KMS-11 (cell line): ENCODE measurements around the gene NFYB.
"Not testable (repeated sequence)": the region's sequence is repeated elsewhere in the genome, so short reads cannot be mapped to it uniquely, and the experiment has no call there.

ENCODE experiments used
- H2AFZ ChIP-seq: fragments of 200-600 bp; sonication (generic); 2 replicates; pipeline ENCODE4 v1.6.1; 2016; ENCODE audit warnings: antibody characterized with exemption, mixed run types, low read depth
- H3K27ac ChIP-seq: fragments of 200-600 bp; sonication (generic); 2 replicates; pipeline ENCODE4 v1.6.1; 2016; ENCODE audit warnings: mild to moderate bottlenecking, mixed run types
- H3K27me3 ChIP-seq: fragments of 200-600 bp; sonication (generic); 2 replicates; pipeline ENCODE4 v1.6.1; 2017; ENCODE audit warnings: mild to moderate bottlenecking, low read depth, mixed run types, moderate library complexity; ENCODE audit not compliant: insufficient read depth
- H3K36me3 ChIP-seq: fragments of 200-600 bp; sonication (generic); 2 replicates; pipeline ENCODE4 v1.6.1; 2017; ENCODE audit warnings: mild to moderate bottlenecking, mixed run types; ENCODE audit not compliant: insufficient read depth
- H3K4me1 ChIP-seq: fragments of 200-600 bp; sonication (generic); 2 replicates; pipeline ENCODE4 v1.6.1; 2016; ENCODE audit warnings: mild to moderate bottlenecking, low read depth, mixed run types; ENCODE audit not compliant: poor library complexity, severe bottlenecking
- H3K4me2 ChIP-seq: fragments of 200-600 bp; sonication (generic); 2 replicates; pipeline ENCODE4 v1.7.0; 2016; ENCODE audit warnings: mild to moderate bottlenecking, mixed run types
- H3K4me3 ChIP-seq: fragments of 200-600 bp; sonication (generic); IDR thresholded peaks from 2 replicates; pipeline ENCODE4 v1.6.1; 2017; ENCODE audit warnings: low read depth, low read length, mixed read lengths; ENCODE audit not compliant: insufficient read depth
- H3K79me2 ChIP-seq: fragments of 200-600 bp; sonication (generic); 2 replicates; pipeline ENCODE4 v1.6.1; 2016; ENCODE audit warnings: low read depth, mixed run types; ENCODE audit not compliant: insufficient read depth
- H3K9ac ChIP-seq: fragments of 200-600 bp; sonication (generic); 2 replicates; pipeline ENCODE4 v1.6.1; 2016; ENCODE audit warnings: mild to moderate bottlenecking, mixed run types
- H4K20me1 ChIP-seq: fragments of 200-600 bp; sonication (generic); 2 replicates; pipeline ENCODE4 v1.6.1; 2016; ENCODE audit warnings: mild to moderate bottlenecking, mixed run types; ENCODE audit not compliant: insufficient read depth
- CTCF ChIP-seq: fragments of 200-600 bp; sonication (generic); conservative IDR thresholded peaks from 2 replicates; pipeline ENCODE4 v1.6.1; 2017; ENCODE audit warnings: low read depth, mild to moderate bottlenecking, antibody characterized with exemption, low read length, moderate library complexity, mixed read lengths

The NFYB gene

DNA sequence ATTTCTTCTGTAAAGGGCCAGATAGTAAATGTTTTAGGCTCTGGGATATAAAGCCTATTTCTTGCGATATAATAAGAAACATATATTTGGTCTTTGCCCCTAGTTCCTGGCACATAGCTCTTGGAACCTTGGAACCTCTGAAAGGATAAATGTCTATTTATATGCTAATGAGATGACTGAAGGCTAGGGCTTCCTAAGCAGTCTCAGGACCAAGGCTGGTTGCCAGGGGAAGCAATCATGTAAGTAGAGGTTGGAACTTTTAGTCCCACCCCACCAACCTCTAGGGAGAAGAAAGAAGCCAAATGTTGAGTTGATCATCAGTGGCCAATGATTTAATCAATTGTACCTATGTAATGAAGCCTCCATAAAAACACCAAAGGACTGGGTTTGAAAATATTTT lies 26.6 kb upstream of the NFYB start:
- no peaks in the 10 kb centered on the region for H4K20me1 ChIP-seq
- H3K9ac ChIP-seq, result no peak overlapping the region
- no peaks in the 10 kb centered on the region for H3K4me1 ChIP-seq
- no peak for TF ChIP-seq CTCF
- no peak overlapping the region for H2AFZ ChIP-seq
- no peak overlapping the region for H3K4me2 ChIP-seq
- no peaks in the 10 kb centered on the region for H3K27me3 ChIP-seq
- H3K4me3 ChIP-seq, result no peak overlapping the region
- no peaks in the 10 kb centered on the region for H3K79me2 ChIP-seq
- H3K27ac ChIP-seq, result no peak overlapping the region
- H3K36me3 ChIP-seq, result no peaks in the 10 kb centered on the region

DNA sequence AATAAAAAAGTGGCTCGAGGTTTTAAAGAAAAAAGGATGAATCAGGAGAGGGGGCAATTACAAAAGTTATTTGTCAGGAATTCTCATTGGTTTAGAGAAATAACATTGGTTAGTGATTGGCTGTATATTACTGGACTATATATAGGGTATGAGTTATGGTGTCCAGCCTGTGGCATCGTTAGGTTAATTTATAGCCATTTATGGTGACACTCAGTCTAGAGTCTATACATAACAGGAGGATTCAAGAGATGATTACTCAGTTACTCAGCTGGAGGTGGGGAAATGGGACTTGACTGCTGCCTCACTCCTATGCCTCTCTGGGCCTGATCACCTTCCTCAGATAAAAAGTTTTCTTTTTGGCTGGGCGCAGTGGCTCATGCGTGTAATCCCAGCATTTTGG lies 25.6 kb upstream of the NFYB start:
- H4K20me1 ChIP-seq, result no peaks in the 10 kb centered on the region
- H3K4me2 ChIP-seq, result no peak overlapping the region
- H3K4me1 ChIP-seq, result no peaks in the 10 kb centered on the region
- no peaks in the 10 kb centered on the region for H3K27me3 ChIP-seq
- no peak overlapping the region for H3K4me3 ChIP-seq
- H3K27ac ChIP-seq, result no peak overlapping the region
- H3K36me3 ChIP-seq, result no peaks in the 10 kb centered on the region
- no peaks in the 10 kb centered on the region for H3K79me2 ChIP-seq
- H3K9ac ChIP-seq, result no peak overlapping the region
- H2AFZ ChIP-seq, result no peak overlapping the region
- no peak for TF ChIP-seq CTCF

DNA sequence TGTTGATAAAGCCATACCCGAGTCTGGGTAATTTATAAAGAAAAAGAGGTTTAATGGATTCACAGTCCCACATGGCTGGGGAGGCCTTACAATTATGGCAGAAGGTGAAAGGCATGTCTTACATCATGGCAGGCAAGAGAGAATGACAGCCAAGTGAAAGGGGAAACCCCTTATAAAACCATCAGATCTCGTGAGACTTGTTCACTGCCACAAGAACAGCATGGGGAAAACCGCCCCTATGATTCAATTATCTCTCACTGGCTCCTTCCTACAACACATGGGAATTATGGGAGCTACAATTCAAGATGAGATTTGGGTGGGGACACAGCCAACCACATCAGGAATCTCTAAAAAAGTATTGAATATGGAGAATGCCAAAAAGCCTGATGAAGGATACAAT lies 25.0 kb upstream of the NFYB start:
- H3K4me2 ChIP-seq, H3K4me1 ChIP-seq, H3K27ac ChIP-seq, H3K27me3 ChIP-seq, H2AFZ ChIP-seq, H3K79me2 ChIP-seq, H3K9ac ChIP-seq, H4K20me1 ChIP-seq, H3K4me3 ChIP-seq, H3K36me3 ChIP-seq: not testable (repeated sequence)

- H3K79me2 ChIP-seq, result no peaks in the 10 kb centered on the region
- no peak overlapping the region for H3K27ac ChIP-seq
- H3K27me3 ChIP-seq, result no peaks in the 10 kb centered on the region
- no peaks in the 10 kb centered on the region for H3K36me3 ChIP-seq
- no peak overlapping the region for H3K4me3 ChIP-seq
- H2AFZ ChIP-seq, result no peak overlapping the region
- no peak overlapping the region for H3K9ac ChIP-seq
- H4K20me1 ChIP-seq, result no peaks in the 10 kb centered on the region
- no peak for TF ChIP-seq CTCF
- H3K4me2 ChIP-seq, result no peak overlapping the region
- H3K4me1 ChIP-seq, result no peaks in the 10 kb centered on the region
Measured at GRCh38 chr12:104155711-104156555, 17.9 kb upstream of the NFYB start.

DNA sequence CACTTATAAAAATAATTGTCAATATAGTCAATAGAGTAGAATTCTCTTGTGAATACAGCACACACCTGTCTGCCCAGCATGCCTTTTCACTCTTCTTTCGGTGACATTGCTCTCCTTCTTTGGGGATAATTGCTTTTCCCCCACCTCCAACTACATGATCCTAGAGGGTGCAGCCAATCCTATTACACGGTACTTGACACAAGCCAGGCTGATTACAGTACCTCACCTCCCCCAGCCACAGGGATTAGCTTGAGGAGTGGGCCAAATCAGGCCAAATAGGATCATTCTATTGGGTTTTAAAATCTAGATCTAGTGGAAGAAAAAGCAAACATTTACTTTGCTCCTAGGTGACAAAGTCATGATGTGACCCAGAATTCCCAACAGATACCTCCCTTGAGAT lies 16.8 kb upstream of the NFYB start:
- H2AFZ ChIP-seq, result no peak overlapping the region
- no peak overlapping the region for H3K9ac ChIP-seq
- H3K27ac ChIP-seq, result no peak overlapping the region
- H3K4me3 ChIP-seq, result no peak overlapping the region
- no peak overlapping the region for H3K4me2 ChIP-seq
- H3K27me3 ChIP-seq, result no peaks in the 10 kb centered on the region
- no peaks in the 10 kb centered on the region for H3K36me3 ChIP-seq
- no peak for TF ChIP-seq CTCF
- no peaks in the 10 kb centered on the region for H3K79me2 ChIP-seq
- H3K4me1 ChIP-seq, result no peaks in the 10 kb centered on the region
- no peaks in the 10 kb centered on the region for H4K20me1 ChIP-seq
